SU-DHL-6 (cell line): ENCODE measurements around the gene ANKS1B.

ENCODE experiments used
- H2AFZ ChIP-seq: fragments of 200-600 bp; sonication (generic); 2 replicates; pipeline ENCODE4 v1.6.1; 2014; ENCODE audit warnings: low read depth, mild to moderate bottlenecking, moderate library complexity, mixed read lengths, antibody characterized with exemption, low read length; ENCODE audit not compliant: severe bottlenecking
- H3F3A ChIP-seq: fragments of 200-600 bp; shearing (Covaris generic); 2 replicates; pipeline ENCODE4 v1.6.0; 2016; ENCODE audit warnings: antibody characterized with exemption, mild to moderate bottlenecking; ENCODE audit not compliant: insufficient read depth
- H3K27ac ChIP-seq: fragments of 200-600 bp; sonication (generic); 2 replicates; pipeline ENCODE4 v1.5.1; 2016; ENCODE audit warnings: low read depth, mild to moderate bottlenecking, low read length, moderate library complexity, mixed read lengths
- H3K27me3 ChIP-seq: fragments of 200-600 bp; sonication (generic), shearing (Covaris generic); 2 replicates; pipeline ENCODE4 v1.6.0; 2014; ENCODE audit warnings: mild to moderate bottlenecking, low read length
- H3K36me3 ChIP-seq: fragments of 200-600 bp; sonication (generic); 2 replicates; pipeline ENCODE4 v1.6.1; 2014; ENCODE audit warnings: mild to moderate bottlenecking, low read length, mixed read lengths
- H3K4me2 ChIP-seq: fragments of 300-600, 200-600 bp; shearing (Covaris generic), sonication (generic); 2 replicates; pipeline ENCODE4 v1.6.0; 2014; ENCODE audit warnings: low read length, low read depth, mild to moderate bottlenecking; ENCODE audit not compliant: poor library complexity, severe bottlenecking
- H3K4me3 ChIP-seq: fragments of 200-600 bp; sonication (generic); 2 replicates; pipeline ENCODE4 v1.5.1; 2014; ENCODE audit warnings: antibody characterized with exemption, low read length, mild to moderate bottlenecking, mixed read lengths; ENCODE audit not compliant: insufficient read depth, poor library complexity, severe bottlenecking
- H3K79me2 ChIP-seq: fragments of 200-600 bp; sonication (generic); 2 replicates; pipeline ENCODE4 v1.6.1; 2014; ENCODE audit warnings: mild to moderate bottlenecking, low read length, moderate library complexity; ENCODE audit not compliant: insufficient read depth
- H3K9ac ChIP-seq: fragments of 200-600 bp; sonication (generic); 2 replicates; pipeline ENCODE4 v1.7.0; 2014; ENCODE audit warnings: mild to moderate bottlenecking, low read length
- H3K9me2 ChIP-seq: fragments of 200-600 bp; sonication (generic); replicated peaks from 2 replicates; pipeline ENCODE4 v1.6.1; 2014; ENCODE audit warnings: low read length; ENCODE audit not compliant: insufficient read depth
- H3K9me3 ChIP-seq: fragments of 200-600 bp; sonication (generic); 2 replicates; pipeline ENCODE4 v1.6.1; 2014; ENCODE audit warnings: low read length, mixed read lengths; ENCODE audit not compliant: insufficient read depth
- H4K20me1 ChIP-seq: fragments of 200-600 bp; sonication (generic); 2 replicates; pipeline ENCODE4 v1.6.1; 2014; ENCODE audit warnings: low read depth, mild to moderate bottlenecking, antibody characterized with exemption, low read length, moderate library complexity, mixed read lengths
- CTCF ChIP-seq: fragments of 200-600 bp; sonication (generic); IDR thresholded peaks from one replicate; pipeline ENCODE4 v1.5.1; 2017; ENCODE audit warnings: antibody characterized with exemption, mild to moderate bottlenecking, low read length, moderate library complexity; ENCODE audit not compliant: insufficient read depth, poor library complexity, severe bottlenecking
- EZH2phosphoT487 ChIP-seq: fragments of 200-600 bp; sonication (generic), shearing (Covaris generic); conservative IDR thresholded peaks from 2 replicates; pipeline ENCODE4 v1.6.1; 2018; ENCODE audit warnings: mild to moderate bottlenecking, antibody characterized with exemption, low read length, moderate library complexity, mixed read lengths

The ANKS1B gene

DNA sequence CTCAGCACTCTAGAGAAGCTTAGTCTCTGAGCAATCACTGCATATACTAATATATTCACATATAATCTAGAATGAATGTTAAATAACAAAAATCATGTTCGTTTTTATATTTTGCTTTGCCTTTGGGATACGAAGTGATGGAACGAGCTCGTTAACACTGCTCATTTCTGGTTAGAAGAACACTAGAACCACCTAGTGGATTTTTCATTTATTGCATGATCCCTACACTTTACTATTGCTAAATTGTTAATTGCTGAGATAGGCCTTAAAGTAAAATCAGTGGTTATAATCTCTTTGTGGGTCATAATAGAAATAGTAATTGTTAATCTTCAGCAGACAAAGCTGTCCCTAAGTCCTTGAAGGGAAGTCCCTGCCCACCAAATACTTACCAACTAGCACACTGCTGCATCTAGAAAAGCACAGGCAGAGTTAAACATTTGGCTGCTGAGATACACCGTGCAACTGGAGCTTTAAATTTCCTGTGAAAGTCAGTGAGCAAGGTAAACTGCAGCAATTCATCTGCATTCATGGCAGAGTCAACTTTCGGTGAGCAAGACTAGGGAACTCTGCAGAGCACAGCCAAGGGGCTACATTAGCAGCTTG lies 985.9 kb downstream of the ANKS1B start:
- no peak overlapping the region for H2AFZ ChIP-seq
- H3K9me3 ChIP-seq, result no peaks in the 10 kb centered on the region
- H3K9me2 ChIP-seq, result no peaks in the 10 kb centered on the region
- no peaks in the 10 kb centered on the region for H3K36me3 ChIP-seq
- TF ChIP-seq EZH2phosphoT487 (no peak), CTCF (peak; percentile 58)
- H3K27ac ChIP-seq, result no peak overlapping the region
- H4K20me1 ChIP-seq, result no peaks in the 10 kb centered on the region
- H3K27me3 ChIP-seq, result no peaks in the 10 kb centered on the region
- no peak overlapping the region for H3K4me3 ChIP-seq
- no peaks in the 10 kb centered on the region for H3F3A ChIP-seq
- no peak overlapping the region for H3K9ac ChIP-seq
- no peak overlapping the region for H3K4me2 ChIP-seq
- H3K79me2 ChIP-seq, result no peaks in the 10 kb centered on the region

DNA sequence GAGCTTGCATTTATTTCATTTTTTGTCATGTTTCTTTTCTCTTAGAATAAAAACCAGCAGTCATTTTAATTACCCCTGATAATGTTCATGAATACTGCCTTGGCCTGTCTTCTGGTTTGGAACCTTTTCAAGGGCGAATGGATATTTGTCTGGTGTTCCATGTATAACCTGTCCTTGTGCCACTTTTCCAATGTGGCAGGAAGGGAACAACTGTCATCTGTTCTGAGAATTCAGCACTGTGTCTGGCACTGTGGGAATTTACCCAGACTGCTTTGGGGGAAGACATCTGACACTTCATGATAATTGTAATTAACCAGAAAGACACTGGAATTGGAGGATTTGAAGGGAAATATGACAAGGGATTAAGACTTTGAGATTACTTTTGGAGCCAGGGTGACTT lies 986.8 kb downstream of the ANKS1B start:
- H3K27ac ChIP-seq, result no peak overlapping the region

GRCh38 chr12:98990648-98991047 lies 994.1 kb downstream of the ANKS1B start:
- Histone ChIP-seq H3K4me2 (no peak overlapping the region), H3F3A (no peaks in the 10 kb centered on the region), H3K79me2 (no peaks in the 10 kb centered on the region), H3K36me3 (no peaks in the 10 kb centered on the region), H3K9me3 (no peaks in the 10 kb centered on the region), H2AFZ (no peak overlapping the region), H3K27ac (no peak overlapping the region), H3K4me3 (no peak overlapping the region), H3K9ac (no peak overlapping the region), H3K27me3 (no peaks in the 10 kb centered on the region), H4K20me1 (no peaks in the 10 kb centered on the region), H3K9me2 (no peaks in the 10 kb centered on the region)
- TF ChIP-seq EZH2phosphoT487 (no peak), CTCF (no peak)

More for the DNA sequence above, 986.8 kb downstream of the ANKS1B start:
- Histone ChIP-seq H3K9ac (no peak overlapping the region), H3K9me3 (no peaks in the 10 kb centered on the region), H3K4me2 (no peak overlapping the region), H3K27me3 (no peaks in the 10 kb centered on the region), H3F3A (no peaks in the 10 kb centered on the region), H3K9me2 (no peaks in the 10 kb centered on the region), H3K36me3 (no peaks in the 10 kb centered on the region), H4K20me1 (no peaks in the 10 kb centered on the region), H2AFZ (no peak overlapping the region), H3K4me3 (no peak overlapping the region), H3K79me2 (no peaks in the 10 kb centered on the region)
- TF ChIP-seq EZH2phosphoT487, result no peak
- no peak for TF ChIP-seq CTCF
